Osteoblast (primary cell): ENCODE results near the gene CEP112. TPM values are rescaled to one million over a fixed set of nuclear protein-coding genes. Genes with fewer than 3 reads are reported as not detected.

Source experiments
- DNase-seq: peaks from one replicate; pipeline ENCODE4 v3.0.0; 2011; ENCODE audit warnings: low spot score, mixed read lengths; ENCODE audit not compliant: insufficient read length; ENCODE audit errors: missing footprints
- H2AFZ ChIP-seq: 2 replicates; pipeline ENCODE4 v1.6.0; 2011; ENCODE audit warnings: mild to moderate bottlenecking, low read length
- H3K27ac ChIP-seq: 2 replicates; pipeline ENCODE4 v1.5.1; 2011; ENCODE audit warnings: mild to moderate bottlenecking, low read depth, low read length, moderate library complexity
- H3K27me3 ChIP-seq: 2 replicates; pipeline ENCODE4 v1.6.0; 2012; ENCODE audit warnings: mild to moderate bottlenecking, control low read depth, inconsistent platforms, low read length, moderate library complexity; ENCODE audit not compliant: insufficient read depth
- H3K36me3 ChIP-seq: 2 replicates; pipeline ENCODE4 v1.5.1; 2011; ENCODE audit warnings: mild to moderate bottlenecking, low read length, control low read depth, moderate library complexity; ENCODE audit not compliant: insufficient read depth
- H3K4me1 ChIP-seq: 2 replicates; pipeline ENCODE4 v1.5.1; 2011; ENCODE audit warnings: mild to moderate bottlenecking, low read length, control low read depth, moderate library complexity; ENCODE audit not compliant: insufficient read depth
- H3K4me2 ChIP-seq: 2 replicates; pipeline ENCODE4 v1.6.0; 2011; ENCODE audit warnings: mild to moderate bottlenecking, low read length; ENCODE audit not compliant: insufficient read depth
- H3K4me3 ChIP-seq: fragments of 200-600 bp; sonication (generic); 3 replicates; pipeline ENCODE4 v1.5.1; 2012; ENCODE audit warnings: mild to moderate bottlenecking, low read length, inconsistent platforms; ENCODE audit not compliant: insufficient read depth
- H3K79me2 ChIP-seq: 2 replicates; pipeline ENCODE4 v1.6.0; 2012; ENCODE audit warnings: mild to moderate bottlenecking, low read length, control low read depth, inconsistent platforms; ENCODE audit not compliant: insufficient read depth
- H3K9me3 ChIP-seq: 2 replicates; pipeline ENCODE4 v1.5.1; 2011; ENCODE audit warnings: low read depth, low read length, control low read depth
- H4K20me1 ChIP-seq: 2 replicates; pipeline ENCODE4 v1.6.0; 2012; ENCODE audit warnings: mild to moderate bottlenecking, low read length, control low read depth; ENCODE audit not compliant: insufficient read depth
- CTCF ChIP-seq: IDR thresholded peaks from 2 replicates; pipeline ENCODE4 v1.5.1; 2011; ENCODE audit warnings: mild to moderate bottlenecking, low read depth, low read length, moderate library complexity; ENCODE audit errors: extremely low read depth
- total RNA-seq: library from RNA; depleted of rRNA; stranded (reverse); fragments of >200 nt; gene quantifications from 2 replicates; pipeline ENCODE4 v1.2.3, GENCODE V29; 2012

The CEP112 gene
- total RNA-seq, 1 donor: 8.3 TPM

- no peak overlapping the region for H3K27ac ChIP-seq
Measured at GRCh38 chr17:65753348-65753747, 438.6 kb downstream of the CEP112 start.

GRCh38 chr17:65751263-65751662, 440.7 kb downstream of the CEP112 start:
- H2AFZ ChIP-seq: no peak overlapping the region
- H3K27ac ChIP-seq: no peak overlapping the region
- H3K9me3 ChIP-seq: no peaks in the 10 kb centered on the region
- H3K36me3 ChIP-seq: no peaks in the 10 kb centered on the region
- H3K79me2 ChIP-seq: no peaks in the 10 kb centered on the region
- no peak overlapping the region for H3K4me2 ChIP-seq
- H3K4me3 ChIP-seq: no peak overlapping the region
- no peak for TF ChIP-seq CTCF
- H3K4me1 ChIP-seq: peaks cover 21% of the 10 kb centered on the region
- no peaks in the 10 kb centered on the region for H4K20me1 ChIP-seq
- no peak for DNase-seq
- H3K27me3 ChIP-seq: no peaks in the 10 kb centered on the region

More at GRCh38 chr17:65753348-65753747, 438.6 kb downstream of the CEP112 start:
- peaks cover 21% of the 10 kb centered on the region for H3K4me1 ChIP-seq
- H3K36me3 ChIP-seq: no peaks in the 10 kb centered on the region
- H3K9me3 ChIP-seq: no peaks in the 10 kb centered on the region
- H3K4me3 ChIP-seq: no peak overlapping the region
- no peak for DNase-seq
- no peak overlapping the region for H2AFZ ChIP-seq
- H3K79me2 ChIP-seq: no peaks in the 10 kb centered on the region
- no peak overlapping the region for H3K4me2 ChIP-seq
- H3K27me3 ChIP-seq: no peaks in the 10 kb centered on the region
- H4K20me1 ChIP-seq: no peaks in the 10 kb centered on the region
- TF ChIP-seq CTCF: no peak

- Histone ChIP-seq H4K20me1 (no peaks in the 10 kb centered on the region), H3K4me3 (no peak overlapping the region), H2AFZ (no peak overlapping the region), H3K4me2 (peak overlapping the region; percentile 41), H3K9me3 (no peaks in the 10 kb centered on the region), H3K79me2 (no peaks in the 10 kb centered on the region), H3K4me1 (peaks cover 21% of the 10 kb centered on the region), H3K27me3 (no peaks in the 10 kb centered on the region), H3K36me3 (no peaks in the 10 kb centered on the region), H3K27ac (no peak overlapping the region)
- peak; percentile 56 for DNase-seq
- TF ChIP-seq CTCF: no peak
Measured at GRCh38 chr17:65750631-65751115, 441.3 kb downstream of the CEP112 start.

GRCh38 chr17:65750166-65750565, 441.8 kb downstream of the CEP112 start:
- Histone ChIP-seq H3K27me3 (no peaks in the 10 kb centered on the region), H3K27ac (no peak overlapping the region), H3K4me3 (no peak overlapping the region), H2AFZ (no peak overlapping the region), H3K36me3 (no peaks in the 10 kb centered on the region), H3K79me2 (no peaks in the 10 kb centered on the region), H3K4me2 (peak overlapping the region; percentile 41), H3K4me1 (peaks cover 21% of the 10 kb centered on the region), H3K9me3 (no peaks in the 10 kb centered on the region), H4K20me1 (no peaks in the 10 kb centered on the region)
- TF ChIP-seq CTCF: no peak
- DNase-seq: no peak
